Adrenal gland (tissue), 12 donors: ENCODE measurements around the gene ALKBH5. TPM values are rescaled to one million over a fixed set of nuclear protein-coding genes. Genes with fewer than 3 reads are reported as not detected.
A peak's percentile ranks its signal among the peaks of the same experiment; 100 is the strongest.

ENCODE experiments used
- DNase-seq, 7 donors: peaks; one replicate each; pipeline ENCODE4 v3.0.0-alpha.2; 2019 to 2020
- H3K27ac ChIP-seq, 5 donors: fragments of 200-600 bp; sonication (generic) in 4 of 5; 1 replicate in 3 of 5; 2 replicates in 2 of 5; pipeline versions ENCODE4 v1.5.1 to v1.8.0; 2016 to 2020; ENCODE audit warnings: mild to moderate bottlenecking in 1 of 5
- H3K27me3 ChIP-seq: fragments of 200-600 bp; 2 replicates; pipeline ENCODE4 v1.8.0; 2021
- H3K36me3 ChIP-seq, 2 donors: fragments of 200-600 bp; replicated peaks in 1 of 2; 1 replicate in 1 of 2; 2 replicates in 1 of 2; pipeline versions ENCODE4 v1.5.1 to v1.8.0; 2018 to 2022
- H3K4me1 ChIP-seq, 2 donors: fragments of 200-600 bp; replicated peaks in 1 of 2; 1 replicate in 1 of 2; 2 replicates in 1 of 2; pipeline versions ENCODE4 v1.5.1 to v1.8.0; 2018 to 2021
- H3K4me3 ChIP-seq, 4 donors: fragments of 200-600 bp; sonication (generic) in 3 of 4; one replicate each; pipeline ENCODE4 v1.5.1; 2016 to 2018
- H3K9me3 ChIP-seq, 3 donors: fragments of 200-600 bp; sonication (generic) in 1 of 3; replicated peaks in 1 of 3; 1 replicate in 2 of 3; 2 replicates in 1 of 3; pipeline versions ENCODE4 v1.5.1 to v1.8.0; 2016 to 2021
- CTCF ChIP-seq, 6 experiments: fragments of 450-650 bp in 4 of 6; fragments of 200-600 bp in 2 of 6; sonication (generic) in 1 of 6; IDR thresholded peaks; 1 replicate in 5 of 6; 2 replicates in 1 of 6; pipeline versions ENCODE4 v1.5.1 to v1.8.0; 2016 to 2021; ENCODE audit warnings: antibody characterized with exemption in 6 of 6, mild to moderate bottlenecking in 2 of 6, moderate library complexity in 1 of 6
- POLR2A ChIP-seq, 2 donors: fragments of 450-650 bp; IDR thresholded peaks; one replicate each; pipeline ENCODE4 v1.6.1; 2017; ENCODE audit warnings: antibody characterized with exemption in 2 of 2, mild to moderate bottlenecking in 2 of 2, moderate library complexity in 1 of 2
- WGBS, 4 donors: extraction: QIAGEN DNeasy Blood & Tissue Kit in 2 of 4; methylation state at CpG; one replicate each; pipeline versions ENCODE4 v1.1.5 to v1.1.7; 2013 to 2017; 5-methylcytosine and 5-hydroxymethylcytosine counted together
- intact Hi-C, 2 donors: fragments of 100-400 bp; cut with DNase I; formaldehyde crosslinking; loops; one replicate each; pipeline versions ENCODE4 v1.14.1 to v1.15.0; 2022 to 2023
- polyA plus RNA-seq, 3 donors: library from polyadenylated mRNA; stranded (reverse); fragments of 200-250 nt in 2 of 3; fragments of 350-450 nt in 1 of 3; fragmentation: Illumina TruSeq in 1 of 3; extraction: RNeasy Lipid Tissue Mini Kit (QIAGEN cat#74804) in 1 of 3; gene quantifications; one replicate each; pipeline ENCODE4 v1.2.3, GENCODE V29; 2013 to 2014
- total RNA-seq, 9 donors: library from RNA; depleted of rRNA in 4 of 9; stranded (reverse); fragments of >200 nt in 4 of 9; fragments of 120-200 nt in 1 of 9; fragmentation: NEBNext Ultra II Directional in 1 of 9; extraction: Animal tissue kit (Norgen Biotek cat#: 25700) in 1 of 9; gene quantifications; one replicate each; pipeline versions ENCODE4 v1.1.0 to v1.2.4, GENCODE V29; 2013 to 2023
- donor health status: healthy with polysubstance abuse.
- donor health status: Bipolar disorder and iron deficiency.
- donor health status: DM: yes; HTN: yes; CAD: no.
- donor health status: DM: no; HTN: no; CAD: no.
- donor health status: DM: no; HTN: no; CAD: no.
- donor health status: DM: yes; HTN: yes; CAD: no.

ALKBH5 gene
- total and polyA plus RNA-seq, 12 donors = 28.4 to 154 (median 138) TPM

GRCh38 chr17:18250259-18250658, 66.6 kb downstream of the ALKBH5 start:
- H3K4me3 ChIP-seq = no peak overlapping the region
- intact Hi-C loops = loop anchor here in 1 of 2 donors (10.0 kb wide), 1 partner anchor 65 kb away; the partner anchor contains the start of gene ALKBH5
- peaks cover 0 to 100% of the 10 kb centered on the region in 2 donors for H3K36me3 ChIP-seq
- peaks cover 14 to 25% of the 10 kb centered on the region in 2 donors for H3K4me1 ChIP-seq
- H3K27me3 ChIP-seq = no peaks in the 10 kb centered on the region
- no peaks in the 10 kb centered on the region for H3K9me3 ChIP-seq
- 86 to 90% (median 88%) methylated on average over 9 of the region's 9 CpGs for WGBS, 4 donors
- H3K27ac ChIP-seq = no peak overlapping the region
- no peak for DNase-seq
- no peak for TF ChIP-seq CTCF (IDR thresholded peaks at IDR 0.05)
- TF ChIP-seq POLR2A (IDR thresholded peaks at IDR 0.05) = no peak

DNA sequence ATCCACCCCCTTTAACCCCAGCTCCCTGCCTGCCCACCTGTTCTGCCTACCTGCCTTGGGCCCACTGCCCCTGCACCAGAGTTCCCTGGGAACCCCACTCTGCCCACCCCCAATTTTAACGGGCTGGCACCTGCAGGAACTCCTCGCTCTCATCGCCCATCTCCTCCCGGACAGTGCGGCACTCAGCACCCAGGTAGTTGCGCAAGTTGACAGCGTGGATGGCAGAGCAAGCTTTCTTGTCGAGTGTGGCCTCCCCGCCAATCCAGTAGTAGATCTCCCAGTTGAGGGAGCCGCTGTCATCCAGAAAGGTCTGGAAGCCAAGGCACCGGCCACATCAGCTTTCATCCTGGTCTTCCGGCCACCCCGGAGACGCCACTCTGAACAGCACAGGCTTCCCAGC, 67.1 kb downstream of the ALKBH5 start:
- no peak for TF ChIP-seq POLR2A (IDR thresholded peaks at IDR 0.05)
- DNase-seq = no peak
- Histone ChIP-seq H3K27me3 (no peaks in the 10 kb centered on the region), H3K4me1 (peaks cover 14 to 25% of the 10 kb centered on the region in 2 donors), H3K36me3 (peaks cover 0 to 100% of the 10 kb centered on the region in 2 donors), H3K9me3 (no peaks in the 10 kb centered on the region), H3K27ac (no peak overlapping the region), H3K4me3 (no peak overlapping the region)
- WGBS, 4 donors = 90 to 95% (median 94%) methylated on average over 11 to 14 of the region's 14 CpGs
- intact Hi-C loops = loop anchor here in 1 of 2 donors (10.0 kb wide), 1 partner anchor 66 kb away; the partner anchor contains the start of gene ALKBH5

DNA sequence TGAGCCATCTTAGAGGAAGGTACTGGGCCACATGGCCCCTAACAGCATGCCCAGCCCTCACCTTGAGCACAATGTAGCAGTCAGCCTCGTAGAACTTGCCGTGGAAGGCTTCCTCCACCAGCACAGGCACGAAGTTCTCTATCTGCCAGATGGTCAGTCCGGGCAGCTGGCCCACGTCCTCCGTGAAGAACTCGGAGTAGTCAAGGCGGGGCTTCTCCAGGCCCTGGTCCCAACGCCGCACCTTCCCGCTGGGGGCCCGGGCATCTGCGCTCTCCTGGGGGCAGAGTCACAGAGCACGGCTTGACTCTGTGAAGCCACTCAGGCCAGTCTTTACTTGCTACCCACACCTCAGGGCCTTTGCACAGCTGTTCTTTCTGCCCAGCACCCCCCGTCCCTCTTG, 67.6 kb downstream of the ALKBH5 start:
- Histone ChIP-seq H3K4me1 (peaks cover 15 to 27% of the 10 kb centered on the region in 2 donors), H3K27ac (peak overlapping the region in 1 of 5 donors; percentile 30), H3K27me3 (no peaks in the 10 kb centered on the region), H3K9me3 (no peaks in the 10 kb centered on the region), H3K4me3 (no peak overlapping the region), H3K36me3 (peaks cover 0 to 100% of the 10 kb centered on the region in 2 donors)
- TF ChIP-seq CTCF (IDR thresholded peaks at IDR 0.05) = no peak
- no peak for TF ChIP-seq POLR2A (IDR thresholded peaks at IDR 0.05)
- DNase-seq = no peak
- intact Hi-C loops = loop anchor here in 1 of 2 donors (10.0 kb wide), 1 partner anchor 66 kb away; the partner anchor contains the start of gene ALKBH5
- 71 to 87% (median 78%) methylated on average over 13 to 15 of the region's 15 CpGs for WGBS, 4 donors

DNA sequence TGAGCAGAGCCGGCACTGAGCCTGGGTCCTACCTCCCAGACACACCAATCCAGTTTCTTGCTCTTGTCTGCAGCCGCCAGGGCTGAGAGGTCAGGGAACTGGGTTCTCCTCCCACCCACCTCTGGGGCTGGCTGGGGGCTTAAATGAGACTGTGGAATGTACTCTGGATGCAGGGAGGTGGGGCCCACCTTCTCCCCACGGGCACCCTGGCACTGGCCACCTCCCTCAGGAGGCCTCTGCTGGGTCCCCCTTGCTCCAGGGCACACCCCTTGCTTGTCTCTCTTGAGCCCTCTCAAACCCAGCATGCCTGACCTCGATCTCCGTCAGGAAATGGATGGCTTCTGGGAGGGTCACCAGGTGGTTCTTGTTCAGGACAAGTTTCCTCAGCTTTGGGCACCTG, 68.5 kb downstream of the ALKBH5 start:
- Histone ChIP-seq H3K27ac (no peak overlapping the region), H3K9me3 (no peaks in the 10 kb centered on the region), H3K4me3 (no peak overlapping the region), H3K36me3 (peaks cover 0 to 97% of the 10 kb centered on the region in 2 donors), H3K4me1 (peaks cover 19 to 29% of the 10 kb centered on the region in 2 donors), H3K27me3 (no peaks in the 10 kb centered on the region)
- 76 to 85% (median 83%) methylated on average over 4 to 5 of the region's 5 CpGs for WGBS, 4 donors
- TF ChIP-seq POLR2A (IDR thresholded peaks at IDR 0.05) (no peak), CTCF (IDR thresholded peaks at IDR 0.05) (no peak)
- intact Hi-C loops = loop anchor here in 1 of 2 donors (10.0 kb wide), 1 partner anchor 67 kb away; the partner anchor contains the start of gene ALKBH5
- DNase-seq = no peak
